ENCODE measurements around the gene VDAC1.

VDAC1 gene

DNA sequence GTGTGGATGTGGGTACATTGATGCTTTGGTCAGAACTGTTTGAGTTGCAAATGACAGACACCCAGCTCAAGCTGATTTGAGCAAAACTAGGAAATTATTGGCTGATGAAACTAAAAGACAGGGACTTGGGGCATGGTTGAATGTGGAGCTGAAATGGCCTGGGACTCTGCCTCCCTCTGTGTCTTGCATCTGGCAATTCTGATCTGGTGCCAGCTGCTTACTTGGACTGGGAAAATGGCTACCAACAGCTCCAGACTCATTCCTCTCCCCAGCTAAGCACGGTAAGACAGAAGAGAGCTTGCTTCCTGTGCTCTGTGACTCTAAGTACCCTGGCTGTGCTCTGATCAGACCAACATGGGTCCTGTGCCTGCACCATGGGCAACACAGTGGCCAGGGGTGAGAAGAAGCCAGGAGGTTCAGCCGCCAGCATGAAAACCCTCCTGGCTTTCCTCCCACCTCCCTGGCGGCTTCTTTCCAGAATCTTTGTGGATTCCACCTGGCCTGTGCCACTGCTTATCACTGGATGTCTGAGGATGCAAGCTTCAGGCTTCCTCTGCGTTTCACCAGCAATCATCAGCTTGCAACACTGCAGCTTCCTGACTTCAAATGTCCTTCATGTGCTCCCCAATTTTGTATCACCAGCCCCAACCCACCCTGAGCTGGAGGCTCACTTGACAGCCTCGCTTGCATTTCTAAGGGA is 80.4 kb downstream of the VDAC1 start:
- no peak for DNase-seq

DNA sequence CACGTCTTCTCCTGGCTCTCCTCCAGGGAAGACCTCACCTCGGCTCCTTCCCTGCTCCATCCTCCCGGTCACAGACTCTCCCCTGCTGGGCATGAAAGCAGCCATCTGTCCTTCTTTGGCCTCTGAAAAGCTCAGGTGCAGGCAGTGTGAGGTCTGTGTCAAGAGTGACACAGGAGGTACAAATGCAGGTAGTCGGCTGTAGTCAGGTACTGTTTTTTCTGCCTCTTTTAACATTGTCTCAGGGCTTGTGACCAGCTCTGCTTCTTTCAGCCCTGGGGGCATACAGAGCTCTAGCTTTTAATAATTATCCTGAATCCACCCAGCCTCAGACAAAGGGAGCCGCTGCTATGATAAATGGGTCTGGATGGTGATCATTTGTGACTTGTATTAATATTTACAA is 82.8 kb downstream of the VDAC1 start:
- DNase-seq: no peak
